ENCODE measurements around the gene SS18.

SS18 gene

GRCh38 chr18:26071725-26072124, 18.7 kb downstream of the SS18 start:
- no peak for DNase-seq (ENCODE audit: low spot score)

DNA sequence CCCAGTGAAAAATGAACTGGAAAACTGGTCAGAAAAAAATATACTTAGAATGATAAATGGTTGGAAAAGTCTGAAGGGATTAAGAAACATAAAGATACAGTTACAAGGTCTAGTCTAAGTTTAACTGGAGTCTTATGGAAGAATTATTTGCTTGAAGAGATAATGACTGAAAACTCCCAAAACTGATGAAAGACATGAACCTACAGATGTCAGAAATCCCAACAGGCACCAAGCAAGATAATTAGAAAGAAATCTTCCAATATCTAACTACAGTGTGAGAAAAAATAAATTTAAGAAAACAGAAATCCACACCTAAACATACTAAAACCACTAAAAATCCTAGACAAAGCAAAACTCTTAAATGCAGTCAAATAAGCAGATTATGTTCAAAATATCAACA, 19.4 kb downstream of the SS18 start:
- no peak for DNase-seq (ENCODE audit: low spot score)

- DNase-seq (ENCODE audit: low spot score), result no peak
Measured at GRCh38 chr18:26059357-26059756, 31.1 kb downstream of the SS18 start.

DNA sequence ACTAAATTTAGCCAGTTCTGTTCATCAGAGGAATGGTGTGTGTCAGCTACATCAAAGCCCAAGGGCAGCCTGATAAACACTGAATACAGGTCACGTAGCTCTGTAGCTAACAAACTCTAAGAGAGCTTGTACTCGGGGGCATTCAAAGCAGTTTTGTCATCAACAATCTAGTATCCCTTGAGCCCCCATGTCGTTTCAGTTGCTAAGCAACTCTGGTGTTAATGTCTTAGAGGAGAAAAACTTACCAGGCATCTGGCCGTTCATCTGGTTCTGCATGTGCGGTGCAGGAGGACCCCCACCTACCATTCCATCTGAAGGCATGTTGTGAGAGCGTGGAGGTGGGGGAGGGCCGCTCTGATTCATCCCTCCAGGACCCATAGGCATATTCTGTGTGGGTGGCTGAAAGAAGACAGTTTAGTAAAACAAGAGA, 33.1 kb downstream of the SS18 start:
- DNase-seq (ENCODE audit: low spot score), result peak; percentile 1

DNA sequence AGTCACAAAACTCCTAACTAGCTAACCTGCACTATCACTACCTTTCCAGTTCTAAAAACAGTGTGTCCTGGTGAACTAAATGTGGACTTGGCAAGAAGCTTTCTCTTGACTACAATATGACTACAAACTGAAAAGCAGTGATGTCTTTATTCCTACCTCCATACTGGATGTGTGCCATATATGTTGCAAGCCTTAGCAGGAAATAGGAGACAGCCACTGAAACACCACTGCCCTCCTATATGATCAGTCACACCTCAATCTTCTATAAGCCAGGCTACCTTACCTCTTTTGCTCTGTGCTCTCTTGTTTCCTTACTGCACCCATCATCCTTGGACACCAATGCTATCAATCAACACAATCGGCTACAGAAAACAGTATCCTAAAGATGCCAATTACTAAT, 34.1 kb downstream of the SS18 start:
- no peak for DNase-seq (ENCODE audit: low spot score)

GRCh38 chr18:26052505-26052904, 37.9 kb downstream of the SS18 start:
- DNase-seq (ENCODE audit: low spot score), result peak; percentile 1

DNA sequence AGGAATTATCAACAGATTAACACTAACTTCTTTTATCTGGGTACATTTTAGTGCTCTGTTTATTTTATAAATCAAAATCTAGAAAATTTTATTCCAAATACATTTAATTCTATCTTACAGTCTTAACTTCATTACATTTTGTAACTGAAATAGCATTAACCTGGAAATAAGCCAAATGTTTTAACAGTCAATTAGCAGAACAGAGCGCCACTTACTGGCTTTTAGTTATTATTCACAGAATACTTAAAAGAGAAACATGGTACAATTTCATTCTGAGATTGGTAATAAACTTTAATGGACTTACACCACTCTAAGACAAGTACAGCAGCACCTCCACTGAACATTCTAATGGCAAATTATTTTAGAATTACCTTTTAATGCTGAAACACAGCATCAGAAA, 38.6 kb downstream of the SS18 start:
- no peak for DNase-seq (ENCODE audit: low spot score)

GRCh38 chr18:26046419-26047077, 43.9 kb downstream of the SS18 start:
- no peak for DNase-seq (ENCODE audit: low spot score)

DNA sequence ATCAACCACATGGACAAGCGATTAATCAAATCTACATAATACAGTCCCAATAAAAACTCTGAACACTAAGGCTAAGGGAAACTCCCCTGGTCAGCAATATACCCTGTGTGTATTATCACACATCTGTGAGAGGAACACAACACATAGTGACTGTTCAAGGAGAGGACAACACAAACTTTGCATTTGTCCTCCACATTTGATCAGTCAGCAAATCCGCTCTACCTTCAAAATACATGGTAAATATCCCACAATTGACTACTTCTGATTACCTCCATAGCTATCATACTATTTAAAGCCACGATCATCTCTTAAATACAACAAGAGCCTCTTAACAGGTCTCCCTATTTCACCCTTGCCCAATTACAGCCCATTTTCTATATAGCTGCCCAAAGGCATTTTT, 45.6 kb downstream of the SS18 start:
- DNase-seq (ENCODE audit: low spot score), result no peak

DNA sequence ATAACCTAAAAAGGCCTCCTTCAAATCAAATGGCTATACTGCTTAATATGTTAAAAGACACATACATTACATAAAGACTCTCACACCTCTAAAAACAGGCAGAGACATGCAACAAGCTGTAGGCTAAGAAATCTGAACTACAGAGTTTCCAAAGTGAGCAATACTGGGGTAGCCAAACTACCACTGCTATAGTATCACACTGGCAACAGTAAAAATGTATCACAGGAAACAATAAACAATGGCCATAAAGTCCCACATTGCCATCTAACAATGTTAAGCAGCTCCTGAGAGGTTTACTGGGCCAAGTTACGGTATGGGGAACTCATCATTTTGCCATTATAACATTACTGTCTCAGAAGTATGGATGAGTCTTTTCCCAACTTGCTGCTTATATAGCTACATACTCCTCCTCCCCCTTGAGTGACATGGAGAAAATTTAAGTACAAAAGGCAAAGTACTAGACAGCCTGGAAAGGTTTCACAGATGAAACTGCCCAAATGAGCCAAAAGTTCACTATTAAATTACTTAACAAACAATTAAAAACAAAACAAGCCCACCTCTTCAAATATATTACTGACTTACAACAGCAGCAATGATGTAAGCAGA, 50.3 kb downstream of the SS18 start:
- DNase-seq (ENCODE audit: low spot score), result no peak

- no peak for DNase-seq (ENCODE audit: low spot score)
Measured at GRCh38 chr18:26039203-26039602, 51.2 kb downstream of the SS18 start.

GRCh38 chr18:26036635-26037034, 53.8 kb downstream of the SS18 start:
- no peak for DNase-seq (ENCODE audit: low spot score)

DNA sequence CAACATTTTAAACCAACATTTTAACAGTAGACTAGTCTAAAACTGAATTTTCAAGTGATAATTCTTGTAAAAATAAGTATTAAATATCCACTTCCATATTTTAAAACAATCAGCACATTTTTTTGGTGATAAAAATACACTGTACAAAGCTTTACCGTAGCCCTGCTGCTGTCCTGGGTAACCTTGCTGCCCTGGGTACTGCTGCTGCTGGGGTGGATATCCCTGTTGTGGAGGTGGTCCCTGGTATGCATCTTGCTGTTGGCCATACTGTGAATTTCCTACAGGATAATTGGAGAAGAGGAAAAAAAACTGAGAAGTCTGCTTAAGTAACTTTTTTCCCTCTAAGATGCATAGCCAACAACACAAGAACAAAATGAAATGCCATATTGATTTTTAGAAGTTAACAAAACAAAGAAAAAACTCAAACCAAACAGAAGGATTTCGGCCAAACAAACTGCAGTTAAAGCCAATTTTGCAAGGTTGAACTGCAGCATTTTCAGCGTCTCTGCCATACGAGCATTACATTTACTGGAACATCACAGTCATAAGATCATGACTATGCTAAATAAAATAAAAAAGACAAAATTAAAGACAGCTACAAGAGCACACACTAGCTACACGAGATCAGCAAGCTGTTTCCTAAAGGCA, 55.4 kb downstream of the SS18 start:
- no peak for DNase-seq (ENCODE audit: low spot score)

- DNase-seq (ENCODE audit: low spot score), result no peak
Measured at GRCh38 chr18:26022585-26022984, 67.8 kb downstream of the SS18 start.

DNA sequence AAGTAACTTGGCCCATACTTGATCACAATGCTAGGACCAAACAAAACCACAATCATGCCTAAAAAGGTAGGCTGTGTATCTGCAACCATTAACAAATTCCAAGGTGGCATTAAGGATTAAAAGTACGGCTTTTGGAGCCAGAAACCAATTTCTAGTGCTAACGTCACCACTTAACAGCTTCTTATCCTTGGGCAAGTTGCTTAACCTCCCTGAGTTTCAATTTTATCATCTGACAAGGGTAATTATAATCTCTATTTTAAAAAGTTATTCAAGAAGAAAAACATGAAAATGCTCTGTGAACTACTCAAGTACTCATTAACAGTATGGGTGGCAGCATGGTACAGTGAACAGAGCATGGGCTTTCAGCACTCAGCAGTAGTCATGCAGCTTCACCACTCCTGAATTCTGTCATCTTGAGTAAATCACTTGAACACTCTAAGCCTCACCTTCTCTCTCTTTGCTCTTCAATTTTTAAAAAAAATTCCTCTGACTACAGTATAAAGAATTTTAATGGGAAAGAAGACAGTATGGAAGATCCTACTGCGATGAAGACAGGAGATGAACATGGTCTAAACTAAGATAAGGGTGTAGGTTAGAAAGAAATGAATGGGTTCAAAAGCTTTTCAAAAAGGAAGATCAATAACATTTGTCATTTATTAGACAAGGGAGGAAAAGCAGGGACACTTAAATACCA, 69.2 kb downstream of the SS18 start:
- no peak for DNase-seq (ENCODE audit: low spot score)

GRCh38 chr18:26017929-26018328, 72.5 kb downstream of the SS18 start:
- no peak for DNase-seq (ENCODE audit: low spot score)

- DNase-seq (ENCODE audit: low spot score), result no peak
Measured at GRCh38 chr18:26014462-26014861, 76.0 kb downstream of the SS18 start.

GRCh38 chr18:26008619-26009018, 81.8 kb downstream of the SS18 start:
- DNase-seq (ENCODE audit: low spot score), result no peak

GRCh38 chr18:26008096-26008495, 82.3 kb downstream of the SS18 start:
- no peak for DNase-seq (ENCODE audit: low spot score)

DNA sequence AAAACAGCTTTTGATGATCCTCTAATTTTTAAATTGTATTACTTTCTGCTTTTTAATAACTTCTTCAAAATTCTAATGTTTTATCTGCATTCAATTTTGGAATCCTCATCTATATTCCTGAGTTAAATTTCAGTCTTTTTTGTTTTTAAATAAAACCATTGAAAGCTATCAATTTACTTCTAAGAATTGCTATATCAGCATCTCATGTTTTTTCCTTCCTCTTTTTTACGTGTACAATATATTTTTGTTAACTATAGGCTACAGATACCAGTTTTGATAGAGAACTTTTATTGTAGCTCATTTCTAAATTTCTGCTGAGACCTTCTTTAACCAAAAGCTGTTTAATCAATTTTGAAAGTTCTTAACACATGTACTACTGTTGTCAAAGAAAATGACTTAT, 84.5 kb downstream of the SS18 start:
- DNase-seq (ENCODE audit: low spot score), result no peak

- no peak for DNase-seq (ENCODE audit: low spot score)
Measured at GRCh38 chr18:26004832-26005231, 85.6 kb downstream of the SS18 start.

DNA sequence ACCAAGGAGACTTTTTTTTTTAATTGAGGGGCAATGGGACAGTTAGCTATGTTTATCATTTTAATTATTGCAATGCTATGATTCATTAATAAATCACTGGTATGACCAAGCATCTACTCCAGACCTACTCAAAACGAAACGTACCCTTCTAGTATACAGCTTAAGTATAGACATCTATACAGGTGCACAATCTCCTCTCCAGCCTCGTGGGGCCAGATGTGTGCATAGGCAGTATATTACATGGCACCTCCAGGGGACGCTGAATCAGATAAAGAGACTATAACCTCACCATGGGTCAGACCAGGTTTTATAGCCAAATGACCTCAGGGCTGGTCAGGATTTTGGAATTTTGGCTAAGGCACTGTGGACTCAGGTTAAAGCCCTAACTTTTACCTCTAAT, 86.6 kb downstream of the SS18 start:
- DNase-seq (ENCODE audit: low spot score), result no peak

GRCh38 chr18:26003356-26003755, 87.1 kb downstream of the SS18 start:
- DNase-seq (ENCODE audit: low spot score), result no peak

Data from hepatic stellate cell (primary cell).